OCI-LY3 (cell line): ENCODE results near the gene OLIG2.

Source experiments
- H2AFZ ChIP-seq: fragments of 200-600, 300-600 bp; shearing (Covaris generic); 2 replicates; pipeline ENCODE4 v1.6.0; 2014; ENCODE audit warnings: antibody characterized with exemption, low read depth, low read length
- H3K27ac ChIP-seq: fragments of 200-600, 300-600 bp; sonication (generic); 2 replicates; pipeline ENCODE4 v1.5.1; 2014; ENCODE audit warnings: mild to moderate bottlenecking, low read length, moderate library complexity, mixed read lengths
- H3K27me3 ChIP-seq: fragments of 200-600, 300-600 bp; sonication (generic); 2 replicates; pipeline ENCODE4 v1.6.1; 2014; ENCODE audit warnings: low read depth, low read length, mixed read lengths
- H3K36me3 ChIP-seq: fragments of 200-600, 300-600 bp; sonication (generic); replicated peaks from 2 replicates; pipeline ENCODE3; 2014; ENCODE audit warnings: low read depth, low read length, mixed read lengths
- H3K4me1 ChIP-seq: fragments of 300-600, 200-600 bp; sonication (generic); 2 replicates; pipeline ENCODE4 v1.6.1; 2014; ENCODE audit warnings: low read length, mixed read lengths
- H3K4me2 ChIP-seq: fragments of 200-600, 300-600 bp; sonication (generic); 2 replicates; pipeline ENCODE4 v1.6.1; 2014; ENCODE audit warnings: low read length, mixed read lengths
- H3K4me3 ChIP-seq: fragments of 300-600, 200-600 bp; sonication (generic); 2 replicates; pipeline ENCODE4 v1.5.1; 2014; ENCODE audit warnings: antibody characterized with exemption, mild to moderate bottlenecking, low read length, moderate library complexity
- H3K79me2 ChIP-seq: fragments of 300-600, 200-600 bp; shearing (Covaris generic); 2 replicates; pipeline ENCODE4 v1.6.1; 2014; ENCODE audit warnings: mild to moderate bottlenecking, low read length, mixed read lengths
- H3K9ac ChIP-seq: fragments of 300-600, 200-600 bp; shearing (Covaris generic); 2 replicates; pipeline ENCODE4 v1.6.0; 2014; ENCODE audit warnings: mild to moderate bottlenecking, low read length, moderate library complexity
- H3K9me3 ChIP-seq: fragments of 200-600, 300-600 bp; shearing (Covaris generic); 2 replicates; pipeline ENCODE4 v1.6.1; 2014; ENCODE audit warnings: low read length, mixed read lengths; ENCODE audit not compliant: insufficient read depth
- H4K20me1 ChIP-seq: fragments of 200-600, 300-600 bp; sonication (generic); 2 replicates; pipeline ENCODE4 v1.6.1; 2016; ENCODE audit warnings: low read length, mixed read lengths; ENCODE audit not compliant: insufficient read depth
- CTCF ChIP-seq: fragments of 200-600, 300-600 bp; sonication (generic); IDR thresholded peaks from 2 replicates; pipeline ENCODE4 v1.5.1; 2014; ENCODE audit warnings: antibody characterized with exemption, low read length, low read depth
- EZH2phosphoT487 ChIP-seq: fragments of 200-600 bp; shearing (Covaris generic); IDR thresholded peaks from 2 replicates; pipeline ENCODE4 v1.6.1; 2018; ENCODE audit warnings: antibody characterized with exemption, mixed run types, low read depth

The OLIG2 gene

GRCh38 chr21:32993894-32994293, 31.8 kb upstream of the OLIG2 start:
- no peaks in the 10 kb centered on the region for H3K4me1 ChIP-seq
- H3K36me3 ChIP-seq, result no peaks in the 10 kb centered on the region
- H3K27ac ChIP-seq, result no peak overlapping the region
- no peaks in the 10 kb centered on the region for H4K20me1 ChIP-seq
- TF ChIP-seq CTCF (no peak), EZH2phosphoT487 (no peak)
- no peak overlapping the region for H3K4me2 ChIP-seq
- no peak overlapping the region for H2AFZ ChIP-seq
- H3K9ac ChIP-seq, result no peak overlapping the region
- no peak overlapping the region for H3K4me3 ChIP-seq
- H3K9me3 ChIP-seq, result no peaks in the 10 kb centered on the region
- H3K79me2 ChIP-seq, result no peaks in the 10 kb centered on the region
- H3K27me3 ChIP-seq, result peaks cover 8% of the 10 kb centered on the region; the same call in 1 of the 2 replicates

GRCh38 chr21:32994305-32994704, 31.4 kb upstream of the OLIG2 start:
- Histone ChIP-seq H3K27ac (no peak overlapping the region), H3K27me3 (peaks cover 11% of the 10 kb centered on the region; the same call in 1 of the 2 replicates), H3K4me2 (no peak overlapping the region), H4K20me1 (no peaks in the 10 kb centered on the region), H3K79me2 (no peaks in the 10 kb centered on the region), H3K4me3 (no peak overlapping the region), H3K36me3 (no peaks in the 10 kb centered on the region), H3K9ac (no peak overlapping the region), H3K9me3 (no peaks in the 10 kb centered on the region), H2AFZ (no peak overlapping the region), H3K4me1 (no peaks in the 10 kb centered on the region)
- TF ChIP-seq EZH2phosphoT487 (no peak), CTCF (peak; percentile 47)

- no peaks in the 10 kb centered on the region for H4K20me1 ChIP-seq
- H3K9me3 ChIP-seq, result no peaks in the 10 kb centered on the region
- no peak overlapping the region for H3K27ac ChIP-seq
- H3K4me1 ChIP-seq, result no peaks in the 10 kb centered on the region
- H3K36me3 ChIP-seq, result no peaks in the 10 kb centered on the region
- H2AFZ ChIP-seq, result no peak overlapping the region
- no peak overlapping the region for H3K4me2 ChIP-seq
- H3K4me3 ChIP-seq, result no peak overlapping the region
- no peaks in the 10 kb centered on the region for H3K79me2 ChIP-seq
- H3K27me3 ChIP-seq, result no peaks in the 10 kb centered on the region
- H3K9ac ChIP-seq, result no peak overlapping the region
- TF ChIP-seq EZH2phosphoT487 (no peak), CTCF (no peak)
Observed at GRCh38 chr21:33007747-33008146, 18.0 kb upstream of the OLIG2 start.

- H3K27me3 ChIP-seq, result no peaks in the 10 kb centered on the region
- no peaks in the 10 kb centered on the region for H4K20me1 ChIP-seq
- H3K36me3 ChIP-seq, result no peaks in the 10 kb centered on the region
- H3K27ac ChIP-seq, result no peak overlapping the region
- H3K9me3 ChIP-seq, result no peaks in the 10 kb centered on the region
- H3K4me2 ChIP-seq, result no peak overlapping the region
- H3K9ac ChIP-seq, result no peak overlapping the region
- H3K4me3 ChIP-seq, result no peak overlapping the region
- no peak overlapping the region for H2AFZ ChIP-seq
- H3K4me1 ChIP-seq, result no peaks in the 10 kb centered on the region
- H3K79me2 ChIP-seq, result no peaks in the 10 kb centered on the region
- TF ChIP-seq CTCF, result no peak
- TF ChIP-seq EZH2phosphoT487, result no peak
Observed at GRCh38 chr21:33008333-33009051, 17.2 kb upstream of the OLIG2 start.
